Parathyroid adenoma (tissue), 2 donors: ENCODE results near the gene RAET1E.
A peak's percentile ranks its signal among the peaks of the same experiment; 100 is the strongest.
"Not testable (repeated sequence)": the region's sequence is repeated elsewhere in the genome, so short reads cannot be mapped to it uniquely, and the experiment has no call there.

Experiments used
- H2AFZ ChIP-seq: fragments of 300-600 bp; sonication (generic); one replicate; pipeline ENCODE4 v1.7.0; 2017; ENCODE audit warnings: antibody characterized with exemption, mild to moderate bottlenecking
- H3K27ac ChIP-seq: fragments of 300-600 bp; sonication (generic); one replicate; pipeline ENCODE4 v1.7.0; 2017
- H3K27me3 ChIP-seq: fragments of 300-600 bp; sonication (generic); one replicate; pipeline ENCODE4 v1.7.0; 2017; ENCODE audit warnings: low read length; ENCODE audit not compliant: control insufficient read depth, insufficient read depth
- H3K36me3 ChIP-seq: fragments of 300-600 bp; sonication (generic); one replicate; pipeline ENCODE4 v1.7.0; 2017; ENCODE audit warnings: low read length; ENCODE audit not compliant: control insufficient read depth, insufficient read depth
- H3K4me1 ChIP-seq: fragments of 300-600 bp; sonication (generic); one replicate; pipeline ENCODE4 v1.7.0; 2017; ENCODE audit warnings: control low read depth
- H3K4me2 ChIP-seq: fragments of 300-600 bp; sonication (generic); one replicate; pipeline ENCODE4 v1.7.0; 2017; ENCODE audit warnings: low read length
- H3K4me3 ChIP-seq: fragments of 300-600 bp; sonication (generic); one replicate; pipeline ENCODE4 v1.7.0; 2017; ENCODE audit warnings: low read depth, low read length
- H3K79me2 ChIP-seq: fragments of 300-600 bp; sonication (generic); one replicate; pipeline ENCODE4 v1.7.0; 2017; ENCODE audit warnings: control low read depth
- H3K9ac ChIP-seq: fragments of 300-600 bp; sonication (generic); one replicate; pipeline ENCODE4 v1.7.0; 2017; ENCODE audit warnings: mild to moderate bottlenecking
- H3K9me3 ChIP-seq: fragments of 300-600 bp; sonication (generic); one replicate; pipeline ENCODE4 v1.7.0; 2017; ENCODE audit warnings: low read length; ENCODE audit not compliant: control insufficient read depth
- CTCF ChIP-seq: fragments of 300-600 bp; sonication (generic); IDR thresholded peaks from one replicate; pipeline ENCODE4 v1.7.0; 2017; ENCODE audit warnings: antibody characterized with exemption, mild to moderate bottlenecking
- donor health status: primary hyperparathyroidism.

The RAET1E gene

GRCh38 chr6:149923327-149923986 lies 25.5 kb upstream of the RAET1E start:
- Histone ChIP-seq H3K9ac (no peak overlapping the region), H2AFZ (peak overlapping the region; percentile 91), H3K27me3 (no peaks in the 10 kb centered on the region), H3K9me3 (no peaks in the 10 kb centered on the region), H3K4me2 (peak overlapping the region; percentile 93), H3K36me3 (no peaks in the 10 kb centered on the region), H3K27ac (no peak overlapping the region), H3K4me1 (peaks cover 4% of the 10 kb centered on the region), H3K79me2 (no peaks in the 10 kb centered on the region), H3K4me3 (peak overlapping the region; percentile 46)
- TF ChIP-seq CTCF = no peak

GRCh38 chr6:149922642-149923326 lies 24.9 kb upstream of the RAET1E start, which contains the start of gene RAET1G:
RAET1G (minus strand) TSS chr6:149923121; CDS start chr6:149923010, 111 bp downstream.
- peaks cover 4% of the 10 kb centered on the region for H3K4me1 ChIP-seq
- no peaks in the 10 kb centered on the region for H3K79me2 ChIP-seq
- peak within 1 kb of the TSS; percentile 46 for H3K4me3 ChIP-seq
- no peaks in the 10 kb centered on the region for H3K36me3 ChIP-seq
- H2AFZ ChIP-seq = peak within 1 kb of the TSS; percentile 91
- no peaks in the 10 kb centered on the region for H3K9me3 ChIP-seq
- no peak within 1 kb of the TSS for H3K27ac ChIP-seq
- no peak for TF ChIP-seq CTCF
- peak within 1 kb of the TSS; percentile 93 for H3K4me2 ChIP-seq
- no peaks in the 10 kb centered on the region for H3K27me3 ChIP-seq
- no peak within 1 kb of the TSS for H3K9ac ChIP-seq

- not testable (repeated sequence) for H3K27me3 ChIP-seq, H3K9ac ChIP-seq
These were observed 24.2 kb upstream of the RAET1E start for GRCh38 chr6:149922091-149922490.

GRCh38 chr6:149921361-149921760 lies 23.4 kb upstream of the RAET1E start:
- Histone ChIP-seq H3K4me1 (peaks cover 4% of the 10 kb centered on the region), H3K9me3 (no peaks in the 10 kb centered on the region), H3K4me3 (no peak overlapping the region), H3K27ac (no peak overlapping the region), H3K4me2 (no peak overlapping the region), H3K79me2 (no peaks in the 10 kb centered on the region), H3K9ac (no peak overlapping the region), H3K36me3 (no peaks in the 10 kb centered on the region), H2AFZ (no peak overlapping the region), H3K27me3 (no peaks in the 10 kb centered on the region)
- TF ChIP-seq CTCF = no peak

More at GRCh38 chr6:149922091-149922490, 24.2 kb upstream of the RAET1E start:
- not testable (repeated sequence) for H2AFZ ChIP-seq, H3K4me2 ChIP-seq, H3K9me3 ChIP-seq, H3K27ac ChIP-seq, H3K36me3 ChIP-seq, H3K79me2 ChIP-seq, H3K4me1 ChIP-seq, H3K4me3 ChIP-seq

- H3K4me3 ChIP-seq = no peak overlapping the region
- no peak overlapping the region for H3K9ac ChIP-seq
- peaks cover 4% of the 10 kb centered on the region for H3K4me1 ChIP-seq
- no peaks in the 10 kb centered on the region for H3K79me2 ChIP-seq
- no peak overlapping the region for H3K4me2 ChIP-seq
- no peaks in the 10 kb centered on the region for H3K9me3 ChIP-seq
- H3K27me3 ChIP-seq = no peaks in the 10 kb centered on the region
- no peak for TF ChIP-seq CTCF
- no peak overlapping the region for H2AFZ ChIP-seq
- H3K27ac ChIP-seq = no peak overlapping the region
- no peaks in the 10 kb centered on the region for H3K36me3 ChIP-seq
These were observed 21.9 kb upstream of the RAET1E start for GRCh38 chr6:149919834-149920225.

- H3K4me1 ChIP-seq, H3K9ac ChIP-seq, H3K36me3 ChIP-seq, H3K79me2 ChIP-seq, H3K4me3 ChIP-seq, H2AFZ ChIP-seq, H3K27me3 ChIP-seq, H3K9me3 ChIP-seq, H3K27ac ChIP-seq, H3K4me2 ChIP-seq: not testable (repeated sequence)
These were observed 21.4 kb upstream of the RAET1E start for GRCh38 chr6:149919126-149919833.
